ENCODE results near the gene PRKCE. TPM values are rescaled to one million over a fixed set of nuclear protein-coding genes. Genes with fewer than 3 reads are reported as not detected.

The PRKCE gene
- total and polyA plus RNA-seq, 2 donors (not counting 3 experiments of a cell fraction or from before 2014, with no cell fraction given): 27.9 to 33.9 TPM

DNA sequence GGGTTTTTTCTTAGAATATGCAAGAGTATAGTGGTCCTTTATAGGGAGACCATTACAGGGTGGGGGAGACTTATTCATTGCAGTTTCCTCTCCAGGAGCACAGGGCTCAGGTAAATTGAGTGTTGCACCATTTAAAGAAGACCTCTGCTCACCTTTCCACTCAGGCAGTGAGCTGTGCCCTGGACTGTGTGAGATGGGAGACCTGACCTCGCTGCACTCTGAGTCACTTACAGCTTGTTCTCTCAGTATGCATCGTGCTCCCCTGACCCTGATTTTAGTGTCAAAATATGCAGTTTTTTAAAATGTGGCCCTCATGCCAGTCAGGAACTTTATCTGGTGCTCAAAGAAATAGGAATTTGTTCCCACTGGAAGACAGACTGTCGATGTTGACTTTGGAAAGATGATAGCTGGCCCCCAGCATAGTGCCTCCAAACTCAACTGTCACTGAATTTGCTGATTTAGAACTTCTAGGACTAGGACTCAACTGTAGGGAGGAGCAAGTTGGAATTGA, 499.0 kb downstream of the PRKCE start:
- H3K79me2 ChIP-seq (ENCODE audit: control insufficient read depth, insufficient read depth, low read length): no peaks in the 10 kb centered on the region
- CTCF ChIA-PET: interaction anchor here (0.8 to 2.0 kb wide), 2 partner anchors 10 to 87 kb away, joined by 3 to 9 read pairs; no protein-coding TSS in a partner anchor
- peaks cover 8% of the 10 kb centered on the region for H3K4me1 ChIP-seq (ENCODE audit: control insufficient read depth, extremely low read depth, insufficient read depth, low read length)
- POLR2A ChIA-PET: no interaction called here
- no peak overlapping the region for H3K27ac ChIP-seq (ENCODE audit: insufficient read depth, low read depth, low read length)
- no peak overlapping the region for H3K9ac ChIP-seq (replicated peaks; ENCODE audit: extremely low read depth, insufficient read depth, low read length)
- no peaks in the 10 kb centered on the region for H3K9me3 ChIP-seq (replicated peaks; ENCODE audit: control insufficient read depth, insufficient read depth, low read length)
- intact Hi-C loops (cut with micrococcal nuclease): no loop called here
- H4K20me1 ChIP-seq (replicated peaks; ENCODE audit: control insufficient read depth, extremely low read depth, insufficient read depth, low read length): no peaks in the 10 kb centered on the region
- no TSS peak for BruUV-seq (replicated peaks)
- FAIRE-seq: no peak
- H3K4me2 ChIP-seq (ENCODE audit: insufficient read depth, low read length): no peak overlapping the region
- H2AFZ ChIP-seq (ENCODE audit: low read depth, low read length): no peak overlapping the region
- dilution Hi-C loops (cut with MboI; ENCODE audit: extremely low pct_ligation_motif_present, low sequenced_read_pairs): no loop called here
- TF ChIP-seq MYC (IDR thresholded peaks at IDR 0.05; ENCODE audit: low read depth, low read length) (no peak), EZH2 (IDR thresholded peaks at IDR 0.05; ENCODE audit: borderline replicate concordance, low read depth, low read length, severe bottlenecking) (no peak), JUN (IDR thresholded peaks at IDR 0.05; ENCODE audit: borderline replicate concordance, insufficient read depth, insufficient read length, low read depth) (no peak), POLR2A (IDR thresholded peaks at IDR 0.05; ENCODE audit: low read depth, low read length) (no peak), FOS (IDR thresholded peaks at IDR 0.05; ENCODE audit: borderline replicate concordance, insufficient read depth, low read length) (no peak), POLR2AphosphoS5 (IDR thresholded peaks at IDR 0.05; ENCODE audit: insufficient read depth, low read depth, low read length) (no peak), GATA2 (IDR thresholded peaks at IDR 0.05; ENCODE audit: insufficient read depth, insufficient read length, low read depth, low read length) (no peak)
- TF ChIP-seq, protein P1, sequence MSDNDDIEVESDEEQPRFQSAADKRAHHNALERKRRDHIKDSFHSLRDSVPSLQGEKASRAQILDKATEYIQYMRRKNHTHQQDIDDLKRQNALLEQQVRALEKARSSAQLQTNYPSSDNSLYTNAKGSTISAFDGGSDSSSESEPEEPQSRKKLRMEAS (IDR thresholded peaks at IDR 0.05; ENCODE audit: insufficient read depth, insufficient read length): no peak
- TF ChIP-seq, protein P2, sequence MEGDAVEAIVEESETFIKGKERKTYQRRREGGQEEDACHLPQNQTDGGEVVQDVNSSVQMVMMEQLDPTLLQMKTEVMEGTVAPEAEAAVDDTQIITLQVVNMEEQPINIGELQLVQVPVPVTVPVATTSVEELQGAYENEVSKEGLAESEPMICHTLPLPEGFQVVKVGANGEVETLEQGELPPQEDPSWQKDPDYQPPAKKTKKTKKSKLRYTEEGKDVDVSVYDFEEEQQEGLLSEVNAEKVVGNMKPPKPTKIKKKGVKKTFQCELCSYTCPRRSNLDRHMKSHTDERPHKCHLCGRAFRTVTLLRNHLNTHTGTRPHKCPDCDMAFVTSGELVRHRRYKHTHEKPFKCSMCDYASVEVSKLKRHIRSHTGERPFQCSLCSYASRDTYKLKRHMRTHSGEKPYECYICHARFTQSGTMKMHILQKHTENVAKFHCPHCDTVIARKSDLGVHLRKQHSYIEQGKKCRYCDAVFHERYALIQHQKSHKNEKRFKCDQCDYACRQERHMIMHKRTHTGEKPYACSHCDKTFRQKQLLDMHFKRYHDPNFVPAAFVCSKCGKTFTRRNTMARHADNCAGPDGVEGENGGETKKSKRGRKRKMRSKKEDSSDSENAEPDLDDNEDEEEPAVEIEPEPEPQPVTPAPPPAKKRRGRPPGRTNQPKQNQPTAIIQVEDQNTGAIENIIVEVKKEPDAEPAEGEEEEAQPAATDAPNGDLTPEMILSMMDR (IDR thresholded peaks at IDR 0.05; ENCODE audit: extremely low read depth in 1 of 2, insufficient read depth in 1 of 2, low read depth in 1 of 2, low read length in 2 of 2): no peak
- DNase-seq (ENCODE audit: low read depth, low spot score): no peak
- peaks cover 3 to 15% of the 10 kb centered on the region in 2 experiments for H3K36me3 ChIP-seq (ENCODE audit: control insufficient read depth in 2 of 2, extremely low read depth in 1 of 2, insufficient read depth in 2 of 2, low read length in 2 of 2)
- no peaks in the 10 kb centered on the region for H3K9me1 ChIP-seq (replicated peaks; ENCODE audit: control insufficient read depth, extremely low read depth, insufficient read depth, low read length)
- H3K4me3 ChIP-seq (replicated peaks in 1 of 3; ENCODE audit: insufficient read depth in 1 of 3, low read depth in 1 of 3, low read length in 3 of 3): no peak overlapping the region
- H3K27me3 ChIP-seq (ENCODE audit: control insufficient read depth in 2 of 2, insufficient read depth in 2 of 2, low read length in 2 of 2): no peaks in the 10 kb centered on the region
